Stimulated activated CD4-positive, alpha-beta T cell treated with anti-CD3 and anti-CD28 coated beads, TNF-alpha, amount 100 ng/mL, for 1 hour (primary cell): Measurements from ENCODE around the gene RETREG1.
"Not testable (repeated sequence)": the region's sequence is repeated elsewhere in the genome, so short reads cannot be mapped to it uniquely, and the experiment has no call there.

Experiments used
- DNase-seq, 3 donors: peaks; one replicate each; pipeline ENCODE4 v3.0.0-alpha.2; 2020; ENCODE audit warnings: low read depth in 3 of 3, low spot score in 1 of 3

The RETREG1 gene

DNA sequence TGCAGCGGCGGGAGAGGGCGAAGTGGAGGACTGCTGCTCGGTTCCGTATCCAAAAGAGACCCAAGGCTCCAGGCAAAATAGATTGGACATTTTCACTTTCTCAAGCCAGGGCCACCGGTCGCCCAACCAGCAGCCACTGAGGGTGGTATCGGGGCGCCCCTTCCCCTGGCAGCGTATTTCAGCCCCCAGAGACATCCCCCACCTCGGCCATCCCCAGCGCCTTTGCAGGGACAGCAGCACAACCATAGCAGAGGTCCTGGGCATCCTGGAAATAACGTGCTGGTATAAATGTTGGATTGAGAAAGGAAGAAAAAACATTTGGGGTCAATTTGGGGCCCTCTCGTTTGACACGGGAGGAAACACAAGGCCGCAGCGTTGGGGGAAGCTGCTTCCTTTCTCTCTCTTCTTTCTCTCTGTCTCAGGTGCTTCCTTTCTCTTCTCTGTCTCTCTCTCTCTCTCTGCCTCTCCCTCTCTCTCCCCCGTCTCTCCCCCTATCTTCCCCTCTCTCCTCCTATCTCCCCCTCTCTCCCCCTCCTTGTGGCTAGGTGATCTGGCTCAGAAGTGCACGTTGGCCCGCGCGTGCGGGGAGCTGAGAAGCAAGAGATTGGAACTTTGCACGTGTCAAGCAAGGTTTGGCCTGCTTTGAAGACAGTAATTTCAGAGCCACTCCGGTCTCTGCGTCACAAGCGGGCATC, 624 bp upstream of the RETREG1 start:
- peak; percentile 26 to 30 (median 30) for DNase-seq

- DNase-seq: no peak
These were observed 859 bp downstream of the RETREG1 start for GRCh38 chr5:16615741-16616535.

DNA sequence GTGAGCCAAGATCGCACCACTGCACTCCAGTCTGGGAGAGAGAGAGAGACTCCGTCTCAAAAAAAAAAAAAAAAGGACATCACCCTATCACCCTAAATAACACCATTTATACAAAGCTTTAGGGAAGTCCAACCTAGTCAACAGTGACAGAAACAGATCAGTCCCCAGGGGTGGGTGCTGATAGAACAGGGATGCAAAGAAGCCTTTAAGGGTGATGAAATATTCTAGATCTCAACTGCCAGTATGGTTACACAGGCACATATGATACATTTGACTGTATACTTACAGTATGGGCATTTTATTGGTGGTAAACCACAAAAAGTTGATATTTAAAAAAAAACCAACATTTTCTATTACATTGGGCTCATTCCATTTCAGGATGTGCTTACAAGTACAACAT, 4.8 kb downstream of the RETREG1 start:
- DNase-seq: no peak

DNA sequence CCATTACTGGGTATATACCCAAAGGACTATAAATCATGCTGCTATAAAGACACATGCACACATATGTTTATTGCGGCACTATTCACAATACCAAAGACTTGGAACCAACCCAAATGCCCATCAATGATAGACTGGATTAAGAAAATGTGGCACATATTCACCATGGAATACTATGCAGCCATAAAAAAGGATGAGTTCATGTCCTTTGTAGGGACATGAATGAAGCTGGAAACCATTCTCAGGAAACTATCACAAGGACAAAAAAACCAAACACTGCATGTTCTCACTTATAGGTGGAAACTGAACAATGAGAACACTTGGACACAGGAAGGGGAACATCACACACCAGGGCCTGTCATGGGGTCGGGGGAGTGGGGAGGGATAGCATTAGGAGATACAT, 5.9 kb downstream of the RETREG1 start:
- not testable (repeated sequence) for DNase-seq

DNA sequence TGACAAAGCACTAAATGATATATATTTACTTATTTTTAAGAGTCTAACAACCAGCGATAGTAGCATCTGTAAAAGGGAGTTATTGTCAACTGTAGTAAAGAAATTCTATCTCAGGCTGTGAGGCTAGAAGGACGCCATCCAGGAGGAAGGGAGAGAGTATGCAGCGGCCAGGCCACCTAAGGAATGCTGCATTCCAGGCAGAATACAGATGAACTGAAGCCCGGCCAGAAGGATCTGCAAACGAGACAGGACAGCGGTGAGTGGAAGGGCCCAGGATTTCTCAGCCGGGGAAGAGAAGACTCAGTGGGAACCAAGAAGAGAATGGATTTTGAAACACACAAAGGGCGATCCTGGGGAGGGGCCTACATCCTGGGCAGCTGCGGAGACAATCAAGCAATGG, 7.4 kb downstream of the RETREG1 start:
- DNase-seq: no peak

GRCh38 chr5:16606628-16607027, 10.2 kb downstream of the RETREG1 start:
- DNase-seq: no peak

DNA sequence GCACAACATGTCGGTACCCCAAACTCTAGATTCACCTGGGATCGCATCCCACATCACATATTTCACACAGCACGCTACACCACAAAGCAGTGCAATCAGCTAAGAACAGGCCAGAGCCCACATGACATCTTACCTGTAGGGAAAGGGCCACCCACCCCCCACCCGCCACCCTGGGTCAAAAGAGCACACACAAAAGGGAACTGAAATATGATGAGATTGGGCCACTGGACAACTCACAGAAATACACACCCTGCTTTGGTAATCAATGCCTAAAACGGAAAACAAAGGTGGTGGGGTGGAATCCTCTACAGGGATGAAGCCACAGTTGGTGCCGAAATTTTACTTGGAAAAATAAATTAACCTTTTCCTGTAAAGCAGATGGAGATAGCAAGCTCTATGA, 13.1 kb downstream of the RETREG1 start:
- DNase-seq: no peak

GRCh38 chr5:16603295-16603694, 13.5 kb downstream of the RETREG1 start:
- DNase-seq: no peak

- DNase-seq: no peak
These were observed 14.6 kb downstream of the RETREG1 start for GRCh38 chr5:16602182-16602581.

DNA sequence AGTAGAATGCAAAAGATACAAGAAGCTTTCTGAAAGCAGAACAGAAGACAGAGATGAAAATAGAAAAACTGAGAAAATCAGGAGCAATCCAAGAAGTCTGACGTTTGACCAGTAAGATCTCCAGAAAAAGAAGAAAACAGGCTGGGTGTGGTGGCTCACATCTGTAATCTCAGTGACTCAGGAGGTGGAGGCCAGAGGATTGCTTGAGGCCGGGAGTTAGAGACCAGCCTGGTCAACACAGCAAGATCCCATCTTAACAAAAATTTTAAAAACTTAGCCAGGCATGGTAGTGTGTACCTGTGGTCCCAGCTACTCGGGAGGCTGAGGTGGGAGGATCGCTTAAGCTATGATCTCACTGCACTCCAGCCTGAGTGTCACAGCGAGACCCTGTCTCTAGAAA, 15.9 kb downstream of the RETREG1 start:
- DNase-seq: no peak

DNA sequence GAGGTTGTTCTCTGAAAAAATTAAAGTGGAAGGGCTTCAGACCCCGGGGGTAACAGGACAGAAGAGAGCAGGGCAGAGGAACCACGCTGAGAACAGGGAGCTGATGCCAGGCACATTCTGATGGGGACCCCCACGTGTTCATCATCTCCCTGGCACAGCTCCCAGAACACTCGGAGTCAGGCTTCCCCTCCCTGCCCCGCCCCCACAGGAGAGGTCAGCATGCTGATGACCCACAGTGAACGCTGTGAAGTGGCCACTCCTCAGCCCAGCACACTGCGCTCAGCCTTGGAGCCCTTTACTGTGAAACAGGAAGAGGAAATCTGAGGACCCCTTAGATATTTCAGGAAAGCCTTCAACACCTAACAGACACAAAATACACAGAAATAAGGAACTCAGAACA, 16.4 kb downstream of the RETREG1 start:
- no peak for DNase-seq

- no peak for DNase-seq
These were observed 18.7 kb downstream of the RETREG1 start for GRCh38 chr5:16597946-16598694.

- DNase-seq: no peak
These were observed 20.2 kb downstream of the RETREG1 start for GRCh38 chr5:16596581-16596940.

GRCh38 chr5:16595881-16596580, 20.8 kb downstream of the RETREG1 start:
- no peak for DNase-seq

GRCh38 chr5:16593628-16594027, 23.2 kb downstream of the RETREG1 start:
- no peak for DNase-seq

GRCh38 chr5:16593013-16593412, 23.8 kb downstream of the RETREG1 start:
- DNase-seq: no peak

GRCh38 chr5:16592255-16592654, 24.5 kb downstream of the RETREG1 start:
- DNase-seq: no peak

DNA sequence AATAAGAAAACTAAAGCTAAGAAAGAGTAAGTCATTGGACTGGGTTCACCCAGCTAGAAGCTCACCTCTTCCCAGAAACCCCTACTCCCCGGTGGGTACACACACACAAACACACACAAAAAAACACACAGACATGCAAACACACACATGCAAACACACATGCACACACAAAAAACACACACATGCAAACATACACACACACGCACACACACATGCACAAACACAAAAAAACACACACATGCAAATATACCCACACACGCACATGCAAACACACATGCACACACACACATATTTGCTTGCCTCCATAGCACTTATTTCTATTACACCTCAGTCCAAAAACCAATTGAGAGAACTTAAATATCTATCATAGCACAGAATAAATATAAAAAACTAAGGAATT, 26.1 kb downstream of the RETREG1 start:
- DNase-seq: no peak

- no peak for DNase-seq
These were observed 27.1 kb downstream of the RETREG1 start for GRCh38 chr5:16589658-16590057.

DNA sequence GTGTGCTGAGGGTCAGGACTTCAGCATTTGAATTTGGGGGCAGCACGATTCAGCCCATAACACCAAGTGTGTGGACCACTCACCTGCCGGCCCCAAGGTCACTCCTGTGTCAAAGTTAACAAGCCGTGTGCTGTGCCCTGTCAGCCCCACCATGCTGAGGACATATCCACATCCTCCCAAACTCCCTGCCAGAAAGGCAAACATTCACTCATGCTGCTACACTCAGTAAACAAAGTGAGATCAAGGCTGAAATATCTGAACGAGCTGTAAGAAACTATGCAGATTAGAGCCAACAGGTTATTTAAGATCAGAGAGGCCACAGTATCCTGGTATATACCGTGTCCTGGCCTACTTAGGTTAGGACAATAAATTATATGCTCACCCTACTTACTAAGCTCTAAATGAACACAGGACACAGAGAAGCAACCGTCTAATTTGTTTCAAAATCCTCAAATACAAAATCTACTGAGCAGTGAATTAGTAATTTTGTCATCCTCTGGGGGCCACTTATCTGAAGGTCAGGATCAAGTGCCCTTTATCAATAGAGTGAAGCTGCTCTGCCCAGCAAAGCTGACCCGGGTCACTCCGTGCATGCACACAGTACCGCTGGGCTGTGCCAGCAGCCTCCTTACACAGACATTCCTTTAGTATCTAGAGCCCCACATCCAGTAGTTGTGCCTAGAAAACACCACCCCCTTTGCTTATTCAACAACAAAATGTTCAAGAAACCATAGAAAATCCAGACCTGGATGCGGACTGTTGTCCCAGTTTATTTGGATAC, 28.2 kb downstream of the RETREG1 start:
- no peak for DNase-seq

- DNase-seq: no peak
These were observed 30.2 kb downstream of the RETREG1 start for GRCh38 chr5:16586556-16586955.
